Large intestine (tissue), 12 donors: ENCODE measurements around the gene TAS2R1. TPM values are rescaled to one million over a fixed set of nuclear protein-coding genes. Genes with fewer than 3 reads are reported as not detected.

Source experiments
- DNase-seq, 2 donors: peaks; one replicate each; pipeline versions ENCODE4 v3.0.0 to v3.0.0-alpha.2; 2013
- H3K27ac ChIP-seq: one replicate; pipeline ENCODE4 v1.5.1; 2013; ENCODE audit warnings: low read length
- H3K27me3 ChIP-seq: 2 replicates; pipeline ENCODE4 v1.6.1; 2013; ENCODE audit warnings: low read length; ENCODE audit not compliant: control insufficient read depth, insufficient read depth
- H3K36me3 ChIP-seq: 2 replicates; pipeline ENCODE4 v1.6.1; 2013; ENCODE audit warnings: low read length; ENCODE audit not compliant: control insufficient read depth, insufficient read depth
- H3K4me1 ChIP-seq: one replicate; pipeline ENCODE4 v1.6.1; 2013; ENCODE audit warnings: low read length; ENCODE audit not compliant: control insufficient read depth, insufficient read depth
- H3K4me3 ChIP-seq: one replicate; pipeline ENCODE4 v1.5.1; 2013; ENCODE audit warnings: low read length
- H3K9me3 ChIP-seq: one replicate; pipeline ENCODE4 v1.6.1; 2013; ENCODE audit warnings: mild to moderate bottlenecking, low read depth, low read length, moderate library complexity; ENCODE audit not compliant: control insufficient read depth
- WGBS: methylation state at CpG from one replicate; pipeline ENCODE4 v1.1.5; 2013; ENCODE audit warnings: low lambda C conversion rate; ENCODE audit not compliant: insufficient coverage; 5-methylcytosine and 5-hydroxymethylcytosine counted together
- long read RNA-seq, 11 donors: transcript quantifications; one replicate each; lab custom pipeline, GENCODE V29; 2026
- polyA plus RNA-seq: library from polyadenylated mRNA; unstranded; fragments of 120-200 nt; gene quantifications from one replicate; pipeline ENCODE4 v1.2.1, GENCODE V29; 2013

TAS2R1 gene, protein sequence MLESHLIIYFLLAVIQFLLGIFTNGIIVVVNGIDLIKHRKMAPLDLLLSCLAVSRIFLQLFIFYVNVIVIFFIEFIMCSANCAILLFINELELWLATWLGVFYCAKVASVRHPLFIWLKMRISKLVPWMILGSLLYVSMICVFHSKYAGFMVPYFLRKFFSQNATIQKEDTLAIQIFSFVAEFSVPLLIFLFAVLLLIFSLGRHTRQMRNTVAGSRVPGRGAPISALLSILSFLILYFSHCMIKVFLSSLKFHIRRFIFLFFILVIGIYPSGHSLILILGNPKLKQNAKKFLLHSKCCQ
- not detected for polyA plus RNA-seq
- long read RNA-seq, donor 1, result 0 reads
- long read RNA-seq, donor 2, result 0 reads
- long read RNA-seq, donor 3, result 0 reads
- long read RNA-seq, donor 4, result 0 reads
- long read RNA-seq, donor 5, result 0 reads
- long read RNA-seq, donor 6, result 0 reads
- long read RNA-seq, donor 7, result 0 reads
- long read RNA-seq, donor 8, partial matches to known transcripts, result 0 of 1 reads
- long read RNA-seq, donor 8, other reads (novel, unspliced or antisense), result 0 of 1 reads
- long read RNA-seq, donor 9, result 0 reads
- long read RNA-seq, donor 10, result 0 reads
- long read RNA-seq, donor 11, result 0 reads

DNA sequence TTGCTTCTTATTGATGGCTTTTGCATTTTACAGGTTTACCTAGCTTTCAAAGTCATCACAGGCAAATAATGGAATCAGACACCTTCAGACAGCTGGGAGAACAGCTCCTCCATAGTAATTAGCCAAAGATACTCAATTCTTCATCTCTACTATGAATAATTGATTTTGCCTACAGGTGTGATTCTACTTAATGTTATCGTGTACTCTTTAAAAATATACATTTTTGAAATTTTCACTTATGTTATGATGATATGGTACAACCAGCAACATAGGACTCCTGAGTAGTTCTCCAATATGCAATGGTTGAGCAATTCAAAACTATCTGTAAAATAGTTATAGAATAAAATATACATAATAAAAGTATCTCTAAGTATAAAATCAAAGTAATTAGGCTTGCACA, at the start of gene TAS2R1:
TAS2R1 (minus strand) TSS at position 101 of the 400 bp plus-strand sequence. CDS start 319 bp downstream, outside the sequence.
- DNase-seq, result no peak
- Histone ChIP-seq H3K9me3 (no peaks in the 10 kb centered on the region), H3K27ac (no peak within 1 kb of the TSS), H3K36me3 (no peaks in the 10 kb centered on the region), H3K4me3 (no peak within 1 kb of the TSS), H3K27me3 (no peaks in the 10 kb centered on the region), H3K4me1 (no peaks in the 10 kb centered on the region)
- no CpG with 5 or more reads among the region's 1 CpG for WGBS

DNA sequence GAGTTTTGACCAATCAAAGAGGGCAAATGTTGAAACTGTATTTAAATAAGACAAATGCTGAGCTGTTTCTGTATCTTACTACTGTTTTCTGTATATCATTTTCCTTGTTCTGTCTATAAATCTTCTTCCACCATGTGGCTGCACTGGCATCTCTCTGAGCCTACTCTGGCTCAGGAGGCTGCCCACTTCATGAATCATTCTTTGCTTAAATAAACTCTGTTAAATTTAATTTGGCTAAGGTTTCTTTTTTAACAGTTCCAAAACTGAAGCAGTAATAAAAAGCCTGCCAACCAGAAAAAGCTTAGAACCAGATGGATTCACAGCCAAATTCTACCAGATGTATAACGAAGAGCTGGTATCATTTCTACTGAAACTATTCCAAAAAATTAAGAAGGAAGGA, 40.2 kb upstream of the TAS2R1 start:
- no CpG with 5 or more reads among the region's 1 CpG for WGBS

DNA sequence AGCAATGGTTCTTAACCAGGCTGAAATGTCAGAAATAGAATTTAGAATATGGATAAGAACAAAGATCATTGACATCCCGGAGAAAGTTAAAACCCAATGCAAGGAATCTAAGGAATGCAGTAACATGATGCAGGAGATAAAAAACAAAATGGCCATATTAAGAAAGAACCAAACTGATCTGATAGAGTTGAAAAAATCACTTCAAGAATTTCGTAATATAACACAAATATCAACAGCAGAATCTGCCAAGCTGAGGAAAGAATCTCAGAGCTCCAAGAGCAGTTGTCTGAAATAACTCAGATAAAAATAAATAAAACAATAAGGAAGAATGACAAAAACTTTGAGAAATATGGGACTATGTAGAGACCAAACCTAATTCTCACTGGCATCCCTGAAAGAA, 37.8 kb upstream of the TAS2R1 start:
- Histone ChIP-seq H3K27ac (no peak overlapping the region), H3K9me3 (no peaks in the 10 kb centered on the region), H3K27me3 (no peaks in the 10 kb centered on the region), H3K4me3 (no peak overlapping the region), H3K36me3 (no peaks in the 10 kb centered on the region), H3K4me1 (no peaks in the 10 kb centered on the region)
- no peak for DNase-seq
- 80% methylated on average over 1 of the region's 2 CpGs for WGBS

More for the DNA sequence above, 40.2 kb upstream of the TAS2R1 start:
- Histone ChIP-seq H3K36me3 (no peaks in the 10 kb centered on the region), H3K4me3 (no peak overlapping the region), H3K27ac (no peak overlapping the region), H3K4me1 (no peaks in the 10 kb centered on the region), H3K9me3 (no peaks in the 10 kb centered on the region), H3K27me3 (no peaks in the 10 kb centered on the region)
- DNase-seq, result no peak

DNA sequence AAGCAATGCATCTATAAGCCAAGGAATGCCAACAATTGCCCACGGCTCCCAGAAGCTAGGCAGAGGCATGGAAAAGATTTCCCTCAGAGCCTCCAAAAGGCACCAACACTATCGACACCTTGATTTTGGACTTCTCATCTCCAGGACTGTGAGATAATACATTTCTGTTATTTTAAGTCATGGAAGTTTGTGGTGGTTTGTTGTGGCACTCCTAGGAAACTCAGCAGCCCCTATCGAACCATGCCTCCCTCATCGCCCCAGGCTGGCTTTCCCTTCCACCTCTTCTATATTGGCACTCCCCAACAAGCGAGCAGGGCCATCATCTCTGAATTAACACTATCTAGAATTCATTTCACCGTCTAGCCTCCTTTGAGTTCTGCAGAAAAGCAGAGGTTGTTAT, 33.7 kb upstream of the TAS2R1 start:
- Histone ChIP-seq H3K27me3 (no peaks in the 10 kb centered on the region), H3K9me3 (no peaks in the 10 kb centered on the region), H3K4me3 (no peak overlapping the region), H3K36me3 (no peaks in the 10 kb centered on the region), H3K4me1 (no peaks in the 10 kb centered on the region), H3K27ac (no peak overlapping the region)
- DNase-seq, result no peak
- 100% methylated on average over 1 of the region's 6 CpGs for WGBS

DNA sequence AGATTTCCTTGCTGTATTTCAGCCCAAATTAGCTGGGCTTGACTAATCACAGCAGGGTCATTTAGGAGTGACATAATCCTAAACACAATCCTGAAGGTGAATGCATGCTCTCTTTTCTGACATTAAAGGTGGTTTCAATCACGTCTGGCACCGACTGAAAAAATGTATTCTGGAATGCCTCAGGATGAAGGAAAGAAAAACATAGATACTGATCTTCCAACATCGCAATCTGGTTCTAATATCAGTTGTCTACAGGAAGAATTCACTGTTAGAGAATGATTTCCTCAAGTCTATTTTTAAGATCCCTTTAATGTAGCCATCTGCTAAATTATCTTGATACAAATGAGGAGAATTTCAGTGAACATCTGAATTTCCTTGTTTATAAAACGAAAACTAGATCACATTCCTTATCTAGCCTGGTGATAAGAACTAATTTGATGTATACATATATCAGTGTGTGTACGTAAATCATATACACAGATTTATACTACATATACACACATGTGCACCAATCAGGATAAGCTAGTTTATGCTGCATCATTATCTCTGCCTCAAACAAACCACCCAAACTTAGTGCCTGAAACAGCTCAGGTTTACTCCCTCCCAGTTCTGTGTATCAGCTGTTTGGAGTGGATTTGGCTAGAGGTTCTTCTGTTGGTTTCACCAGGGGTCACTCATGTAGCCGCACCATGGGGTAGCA, 31.3 kb upstream of the TAS2R1 start:
- DNase-seq, result no peak
- Histone ChIP-seq H3K9me3 (no peaks in the 10 kb centered on the region), H3K27ac (no peak overlapping the region), H3K36me3 (no peaks in the 10 kb centered on the region), H3K4me1 (no peaks in the 10 kb centered on the region), H3K27me3 (no peaks in the 10 kb centered on the region), H3K4me3 (no peak overlapping the region)
- WGBS, result 40% methylated on average over 2 of the region's 6 CpGs

DNA sequence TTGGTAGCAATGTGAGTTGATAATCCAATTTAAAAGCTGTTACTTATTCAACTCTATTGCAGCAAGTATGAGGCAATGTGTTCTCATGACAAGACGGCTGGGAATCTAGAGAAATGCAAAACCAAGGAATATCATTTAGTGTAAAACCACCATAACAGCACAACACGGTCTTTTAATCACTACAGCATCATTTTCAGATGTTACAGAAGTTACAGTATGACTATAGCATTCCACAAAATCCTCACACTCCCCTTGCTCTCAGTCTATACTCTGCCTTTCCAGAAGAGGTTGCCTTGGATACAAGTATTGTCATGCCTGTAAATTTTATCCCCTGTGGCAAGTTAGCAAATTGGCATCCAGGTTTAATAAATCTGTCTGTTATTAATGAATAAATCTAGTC, 28.6 kb upstream of the TAS2R1 start:
- Histone ChIP-seq H3K27ac (no peak overlapping the region), H3K9me3 (no peaks in the 10 kb centered on the region), H3K36me3 (no peaks in the 10 kb centered on the region), H3K27me3 (no peaks in the 10 kb centered on the region), H3K4me1 (no peaks in the 10 kb centered on the region), H3K4me3 (no peak overlapping the region)
- WGBS, result no CpG with 5 or more reads among the region's 2 CpGs
- DNase-seq, result no peak

DNA sequence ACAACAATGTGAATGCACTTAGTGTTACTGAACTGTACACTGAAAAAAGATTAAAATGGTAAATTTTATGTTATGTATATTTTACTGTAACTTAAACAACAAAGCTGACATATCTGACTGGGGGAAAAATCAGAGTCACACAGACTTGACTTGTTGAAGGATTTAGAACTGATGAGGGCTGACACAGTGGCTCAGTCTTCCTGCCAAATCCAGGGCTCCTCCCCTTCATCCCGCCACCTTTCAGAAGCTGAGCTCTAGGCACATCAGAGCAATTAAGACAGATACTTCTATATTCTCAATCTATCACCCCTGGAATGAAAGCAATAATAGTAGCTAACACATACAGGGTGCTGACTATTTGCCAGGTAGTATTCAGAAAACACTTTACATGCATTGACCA, 27.7 kb upstream of the TAS2R1 start:
- no peak overlapping the region for H3K4me3 ChIP-seq
- no peaks in the 10 kb centered on the region for H3K9me3 ChIP-seq
- no CpG with 5 or more reads among the region's 1 CpG for WGBS

DNA sequence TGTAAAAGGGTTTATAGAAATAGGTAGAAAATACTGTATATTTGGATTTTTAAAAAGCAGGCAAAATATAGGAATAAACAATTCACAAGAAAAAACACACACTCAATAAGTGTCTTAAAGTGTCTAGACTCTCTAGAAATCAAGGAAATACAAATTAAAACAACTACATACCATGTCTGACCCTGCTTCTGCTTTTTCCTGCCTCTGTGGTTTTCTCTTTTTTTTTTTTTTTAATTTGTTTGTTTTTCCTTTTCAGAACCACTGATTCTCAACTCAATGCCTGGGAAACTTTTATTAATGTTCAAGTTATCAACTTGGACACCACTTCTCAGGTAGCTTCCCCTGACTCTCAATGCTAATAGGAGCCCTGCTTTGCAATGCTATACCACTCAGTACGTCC, 25.5 kb upstream of the TAS2R1 start:
- Histone ChIP-seq H3K36me3 (no peaks in the 10 kb centered on the region), H3K4me1 (no peaks in the 10 kb centered on the region), H3K4me3 (no peak overlapping the region), H3K27me3 (no peaks in the 10 kb centered on the region), H3K27ac (no peak overlapping the region), H3K9me3 (no peaks in the 10 kb centered on the region)
- no peak for DNase-seq
- WGBS, result no CpG with 5 or more reads among the region's 1 CpG

More for the DNA sequence above, 27.7 kb upstream of the TAS2R1 start:
- Histone ChIP-seq H3K4me1 (no peaks in the 10 kb centered on the region), H3K36me3 (no peaks in the 10 kb centered on the region), H3K27me3 (no peaks in the 10 kb centered on the region), H3K27ac (no peak overlapping the region)
- DNase-seq, result no peak

DNA sequence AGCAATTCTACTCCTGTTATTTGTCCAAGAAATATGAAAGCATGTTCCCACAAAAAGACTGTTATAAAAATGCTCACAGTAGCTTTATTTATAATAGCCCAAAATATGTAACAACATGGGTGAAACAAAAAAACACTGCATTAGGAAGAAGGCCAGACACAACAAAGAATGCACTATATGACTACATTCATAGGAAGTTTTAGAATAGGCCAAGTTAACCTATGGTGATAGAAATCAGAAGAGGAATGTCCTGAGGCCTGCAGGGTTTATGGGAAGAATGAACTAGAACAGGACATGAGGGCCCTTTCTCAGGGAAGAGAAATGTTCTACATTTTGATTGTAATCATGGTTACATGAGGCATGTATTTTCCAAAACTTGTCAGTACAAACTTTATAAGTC, 24.7 kb upstream of the TAS2R1 start:
- Histone ChIP-seq H3K4me3 (no peak overlapping the region), H3K27ac (no peak overlapping the region), H3K9me3 (no peaks in the 10 kb centered on the region), H3K36me3 (no peaks in the 10 kb centered on the region), H3K27me3 (no peaks in the 10 kb centered on the region), H3K4me1 (no peaks in the 10 kb centered on the region)
- DNase-seq, result no peak

DNA sequence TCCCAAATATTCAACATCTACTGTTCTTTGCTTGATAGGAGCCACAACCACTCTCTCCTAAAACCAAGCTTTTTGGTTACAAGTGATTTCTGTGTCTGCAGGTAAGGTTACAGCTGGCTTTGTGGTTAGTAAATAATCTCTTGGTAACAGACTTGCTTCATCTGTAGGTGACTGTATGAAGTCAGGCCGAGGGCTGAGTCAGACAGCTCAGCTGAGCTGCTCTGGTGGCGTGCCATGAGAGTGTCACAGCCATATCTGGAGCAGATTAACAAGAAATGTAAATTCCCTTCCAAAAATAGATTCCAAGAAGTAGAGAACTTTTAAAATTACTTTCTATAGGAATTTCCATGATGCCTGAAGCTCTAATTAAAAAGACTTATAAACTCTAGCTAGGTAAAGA, 23.7 kb upstream of the TAS2R1 start:
- Histone ChIP-seq H3K27ac (no peak overlapping the region), H3K27me3 (no peaks in the 10 kb centered on the region), H3K4me3 (no peak overlapping the region), H3K36me3 (no peaks in the 10 kb centered on the region), H3K9me3 (no peaks in the 10 kb centered on the region), H3K4me1 (no peaks in the 10 kb centered on the region)
- peak; percentile 7 to 8 for DNase-seq
- no CpG with 5 or more reads among the region's 2 CpGs for WGBS
